ENCODE results near the gene ARHGAP31.

- TF ChIP-seq EZH2phosphoT487 (IDR thresholded peaks at IDR 0.05; ENCODE audit: low read depth) = no peak
- no peak for TF ChIP-seq CTCF (IDR thresholded peaks at IDR 0.05; ENCODE audit: low read depth, low read length)
These were observed 55.9 kb downstream of the ARHGAP31 start for GRCh38 chr3:119350114-119350513.
